Muscle of leg (tissue), 11 donors: ENCODE measurements around the gene DDC. TPM values are rescaled to one million over a fixed set of nuclear protein-coding genes. Genes with fewer than 3 reads are reported as not detected.

Experiments used
- DNase-seq: peaks from one replicate; pipeline ENCODE4 v3.0.0; 2013
- H3K27ac ChIP-seq: one replicate; pipeline ENCODE4 v1.5.1; 2013; ENCODE audit warnings: mild to moderate bottlenecking, low read length, control low read depth
- H3K27me3 ChIP-seq: one replicate; pipeline ENCODE4 v1.6.1; 2013; ENCODE audit warnings: low read length; ENCODE audit not compliant: control insufficient read depth, insufficient read depth
- H3K36me3 ChIP-seq: one replicate; pipeline ENCODE4 v1.6.1; 2013; ENCODE audit warnings: low read length; ENCODE audit not compliant: control insufficient read depth, insufficient read depth
- H3K4me1 ChIP-seq: one replicate; pipeline ENCODE4 v1.6.1; 2013; ENCODE audit warnings: low read length; ENCODE audit not compliant: control insufficient read depth, insufficient read depth
- H3K4me3 ChIP-seq: one replicate; pipeline ENCODE4 v1.5.1; 2013; ENCODE audit warnings: low read length, control low read depth
- H3K9me3 ChIP-seq: replicated peaks from 2 replicates; pipeline ENCODE4 v1.6.1; 2013; ENCODE audit warnings: low read depth, low read length; ENCODE audit not compliant: control insufficient read depth
- WGBS: methylation state at CpG from one replicate; pipeline ENCODE4 v1.1.5; 2013; ENCODE audit warnings: missing lambda C conversion rate; ENCODE audit not compliant: insufficient coverage; 5-methylcytosine and 5-hydroxymethylcytosine counted together
- polyA plus RNA-seq, 8 donors: library from polyadenylated mRNA; unstranded; fragments of 120-200 nt; gene quantifications; one replicate each; pipeline versions ENCODE4 v1.2.1 to v1.2.3, GENCODE V29; 2013; ENCODE audit warnings: inconsistent platforms in 1 of 8, low replicate concordance in 1 of 8; ENCODE audit not compliant: insufficient read length in 8 of 8, insufficient read depth in 1 of 8
- total RNA-seq: library from RNA; stranded (reverse); fragments of 120-200 nt; gene quantifications from one replicate; pipeline ENCODE4 v1.2.4, GENCODE V29; 2013

DDC gene
- total and polyA plus RNA-seq, 9 donors = 0.09 to 13.2 (median 0.26) TPM; not detected in 2

DNA sequence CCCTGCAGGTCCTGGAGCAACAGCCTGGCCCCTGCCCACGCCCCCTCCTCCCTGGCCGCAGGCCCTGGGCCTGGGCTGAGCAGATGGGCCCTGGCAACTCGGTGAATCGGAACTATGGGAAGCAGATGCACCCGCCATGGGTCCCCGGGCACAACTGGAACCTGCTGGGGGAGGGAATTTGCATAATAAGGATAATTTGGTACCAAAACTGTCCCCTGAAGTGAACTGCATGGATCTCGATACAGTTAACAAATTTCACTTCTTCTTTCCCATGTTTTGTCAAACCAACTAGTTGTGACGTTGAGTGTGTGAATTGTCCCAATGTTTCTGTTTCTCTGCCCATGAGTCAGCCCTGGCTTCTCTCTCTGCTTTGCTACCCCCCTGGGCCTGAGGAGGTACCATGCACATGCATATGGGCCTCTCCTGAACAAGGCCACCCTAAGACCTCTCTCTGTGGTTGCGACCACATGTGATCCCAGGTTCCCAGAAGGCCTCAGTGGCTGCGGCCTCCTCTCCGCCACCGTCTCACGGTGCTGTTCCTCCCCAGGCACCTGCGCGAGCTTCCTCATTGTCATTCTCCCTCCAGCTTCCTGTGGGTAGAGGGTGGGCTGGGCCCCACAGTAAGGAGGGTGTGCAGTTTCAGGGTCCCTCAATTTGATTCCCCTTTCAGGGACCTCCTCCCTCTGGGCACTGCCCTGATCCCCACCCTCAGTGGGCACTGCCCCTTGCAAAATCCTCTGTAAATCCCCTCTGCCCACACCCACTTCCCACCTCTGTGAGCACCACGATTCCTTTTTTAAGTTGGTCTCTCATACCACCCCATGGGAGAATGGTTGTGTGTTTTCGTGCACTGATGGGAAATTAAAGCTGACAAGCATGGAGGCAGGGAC is 155.1 kb downstream of the DDC start:
- no peaks in the 10 kb centered on the region for H3K4me1 ChIP-seq
- H3K4me3 ChIP-seq = no peak overlapping the region
- no peaks in the 10 kb centered on the region for H3K36me3 ChIP-seq
- 80% methylated on average over 3 of the region's 17 CpGs for WGBS
- DNase-seq = peak; percentile 24
- no peaks in the 10 kb centered on the region for H3K9me3 ChIP-seq
- H3K27ac ChIP-seq = no peak overlapping the region
- H3K27me3 ChIP-seq = no peaks in the 10 kb centered on the region

Other genes starting within 250 kb of the DDC start
- gene FIGNL1, start 115.1 kb downstream of the DDC start, total RNA-seq = 17.8 TPM
- 10 to 100 TPM; 13.3 to 19.8 (median 14.8) TPM for gene FIGNL1, start 115.1 kb downstream of the DDC start, polyA plus RNA-seq
- gene GRB10, start 217.5 kb upstream of the DDC start, total RNA-seq = 13.0 TPM
- gene GRB10, start 217.5 kb upstream of the DDC start, polyA plus RNA-seq = 10 to 100 TPM; 10.7 to 18.9 (median 12.2) TPM